ENCODE measurements around the gene CCDC70. TPM values are rescaled to one million over a fixed set of nuclear protein-coding genes. Genes with fewer than 3 reads are reported as not detected.

The CCDC70 gene
- total RNA-seq, 2 donors from 2014 or later: not detected

DNA sequence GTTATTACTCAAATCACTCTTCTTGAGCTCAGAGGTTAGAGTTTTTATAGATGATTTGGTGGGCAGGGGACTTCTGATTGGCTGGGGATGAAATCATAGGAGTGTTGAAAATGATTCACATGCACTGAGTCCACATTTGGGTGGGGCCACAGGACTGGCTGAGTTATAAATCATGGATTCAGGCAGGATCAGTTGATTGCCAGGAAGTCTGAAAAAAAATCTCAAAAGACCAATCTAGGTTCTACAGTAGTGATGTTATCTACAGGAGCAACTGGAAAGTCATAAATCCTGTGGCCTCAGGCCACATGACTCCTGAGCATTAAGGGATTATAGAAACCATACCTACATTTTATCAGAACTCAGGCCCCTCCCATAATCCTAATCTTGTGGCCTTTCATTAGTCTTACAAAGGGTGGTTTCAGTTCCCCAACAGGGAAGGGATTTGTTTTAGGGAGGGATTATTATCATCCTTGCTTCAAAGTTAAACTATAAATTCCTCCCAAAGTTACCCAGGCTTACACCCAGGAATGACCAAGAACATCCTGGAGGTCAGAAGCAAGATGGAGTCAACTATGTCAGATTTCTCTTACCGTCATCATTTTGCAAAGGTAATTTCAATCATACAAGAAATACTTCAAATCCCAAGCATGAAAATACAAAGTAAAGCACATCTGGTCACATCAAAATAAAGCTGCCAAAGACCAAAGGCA, 5.6 kb upstream of the CCDC70 start:
- Mint-ChIP-seq H3K4me1 (peaks cover 3% of the 10 kb centered on the region), H3K4me3 (no peak overlapping the region), H3K27me3 (peaks cover 27% of the 10 kb centered on the region), H3K36me3 (ENCODE audit: low read depth) (peaks cover 3% of the 10 kb centered on the region), H3K27ac (no peak overlapping the region)
- DNase-seq (no peak), ATAC-seq (no peak)
- H3K9me3 ChIP-seq (ENCODE audit: control insufficient read depth, low read length, poor library complexity, severe bottlenecking): no peaks in the 10 kb centered on the region

DNA sequence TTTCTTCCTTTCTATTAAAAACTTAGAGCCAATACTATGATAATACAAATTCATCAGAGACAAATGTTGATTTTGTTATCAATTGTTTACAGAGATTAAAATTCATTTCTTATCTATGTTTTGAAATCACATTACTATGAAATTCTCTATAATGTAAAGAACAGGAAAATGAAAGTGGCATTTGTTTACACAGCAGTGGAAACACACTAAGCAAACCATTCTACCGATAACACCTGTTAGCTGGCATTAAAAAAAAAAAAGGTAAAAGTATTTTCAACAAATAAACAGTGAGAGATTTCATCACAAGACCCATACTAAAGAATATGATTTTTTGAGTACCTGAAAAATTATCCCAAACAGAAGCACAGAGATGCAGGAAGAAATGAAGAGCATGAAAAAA, 4.8 kb upstream of the CCDC70 start:
- Mint-ChIP-seq H3K4me1 (peaks cover 8% of the 10 kb centered on the region), H3K27ac (no peak overlapping the region)
- ATAC-seq: no peak

DNA sequence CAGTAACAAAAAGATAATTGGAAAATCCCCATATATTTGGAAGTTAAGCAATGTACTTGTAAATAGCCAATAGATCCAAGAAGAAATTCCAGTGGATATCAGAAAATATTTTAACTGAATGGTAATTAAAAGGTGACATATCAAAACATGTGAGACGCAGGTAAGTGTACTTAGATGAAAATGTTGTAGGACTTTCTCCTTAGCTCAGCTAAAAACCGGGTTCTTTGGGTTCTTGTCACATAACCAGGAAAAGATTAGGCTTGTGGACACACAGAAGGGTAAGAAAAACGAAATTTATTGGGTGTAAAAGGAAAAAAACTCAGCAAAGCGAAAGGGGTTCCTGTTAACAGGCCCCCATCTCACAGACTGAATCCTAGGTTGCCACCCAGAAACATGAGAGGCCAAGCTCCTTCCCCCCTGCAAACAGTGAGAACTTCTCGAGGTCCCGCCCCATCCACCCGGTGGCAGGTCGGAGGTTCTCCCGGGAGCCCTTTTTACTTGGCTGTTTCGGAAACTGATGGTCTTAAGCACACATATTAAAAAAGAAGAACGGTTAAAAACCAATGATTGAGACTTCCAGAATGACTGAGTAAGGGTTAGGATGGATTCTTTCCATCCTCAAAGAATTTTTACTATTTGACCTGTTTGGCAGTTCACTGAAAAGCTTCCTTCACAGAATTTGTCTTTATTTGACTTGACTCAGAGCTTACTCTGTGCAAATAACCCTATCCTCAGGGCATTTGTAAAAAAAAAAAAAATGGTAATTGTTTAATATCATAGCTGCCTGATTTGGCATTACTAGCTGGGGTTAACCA, 3.1 kb upstream of the CCDC70 start:
- peaks cover 44% of the 10 kb centered on the region for H3K27me3 Mint-ChIP-seq
- H3K27ac Mint-ChIP-seq: no peak overlapping the region
- ATAC-seq (no peak), DNase-seq (no peak)
- H3K4me1 Mint-ChIP-seq: peaks cover 16% of the 10 kb centered on the region
- H3K36me3 Mint-ChIP-seq (ENCODE audit: low read depth): peaks cover 8% of the 10 kb centered on the region
- no peaks in the 10 kb centered on the region for H3K9me3 ChIP-seq (ENCODE audit: control insufficient read depth, low read length, poor library complexity, severe bottlenecking)
- H3K4me3 Mint-ChIP-seq: no peak overlapping the region

More for the DNA sequence above, 4.8 kb upstream of the CCDC70 start:
- Mint-ChIP-seq H3K27me3 (peaks cover 32% of the 10 kb centered on the region), H3K4me3 (no peak overlapping the region), H3K36me3 (ENCODE audit: low read depth) (peaks cover 3% of the 10 kb centered on the region)
- H3K9me3 ChIP-seq (ENCODE audit: control insufficient read depth, low read length, poor library complexity, severe bottlenecking): no peaks in the 10 kb centered on the region
- no peak for DNase-seq

- no peak overlapping the region for H3K4me3 Mint-ChIP-seq
- DNase-seq: no peak
- no peak for ATAC-seq
- H3K27me3 Mint-ChIP-seq: peaks cover 49% of the 10 kb centered on the region
- H3K9me3 ChIP-seq (ENCODE audit: control insufficient read depth, low read length, poor library complexity, severe bottlenecking): no peaks in the 10 kb centered on the region
- peaks cover 7% of the 10 kb centered on the region for H3K36me3 Mint-ChIP-seq (ENCODE audit: low read depth)
- peaks cover 16% of the 10 kb centered on the region for H3K4me1 Mint-ChIP-seq
- H3K27ac Mint-ChIP-seq: peak overlapping the region; percentile 74
These were observed 1.2 kb downstream of the CCDC70 start for GRCh38 chr13:51862957-51863356.

GRCh38 chr13:51865838-51866237, 4.1 kb downstream of the CCDC70 start:
- ATAC-seq: no peak
- Mint-ChIP-seq H3K27ac (no peak overlapping the region), H3K4me1 (peaks cover 16% of the 10 kb centered on the region), H3K36me3 (ENCODE audit: low read depth) (peaks cover 7% of the 10 kb centered on the region), H3K4me3 (no peak overlapping the region), H3K27me3 (peaks cover 63% of the 10 kb centered on the region)
- H3K9me3 ChIP-seq (ENCODE audit: control insufficient read depth, low read length, poor library complexity, severe bottlenecking): no peaks in the 10 kb centered on the region
- no peak for DNase-seq

DNA sequence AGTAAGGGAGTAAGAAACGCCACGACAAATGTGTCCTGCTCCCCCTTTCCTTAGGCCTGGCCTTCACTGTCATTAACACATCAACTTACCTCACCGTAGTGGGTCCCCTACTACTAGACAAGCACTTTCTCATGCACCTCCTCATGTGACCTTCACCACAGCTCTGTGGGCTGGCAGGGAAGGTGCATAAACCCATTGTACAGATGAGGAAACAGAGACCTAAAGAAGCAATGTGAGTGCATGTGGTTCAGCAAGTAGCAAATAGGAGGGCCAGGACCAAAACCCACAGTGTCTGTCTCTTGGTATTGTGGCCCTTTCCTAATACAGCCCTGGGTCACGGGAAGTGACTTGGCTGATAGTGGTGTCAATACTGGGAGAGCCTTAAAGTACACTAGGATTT, 5.3 kb downstream of the CCDC70 start:
- peaks cover 10% of the 10 kb centered on the region for H3K4me1 Mint-ChIP-seq
- no peak for ATAC-seq
- no peak for DNase-seq
- no peak overlapping the region for H3K4me3 Mint-ChIP-seq
- no peaks in the 10 kb centered on the region for H3K9me3 ChIP-seq (ENCODE audit: control insufficient read depth, low read length, poor library complexity, severe bottlenecking)
- H3K27me3 Mint-ChIP-seq: peaks cover 57% of the 10 kb centered on the region
- peaks cover 7% of the 10 kb centered on the region for H3K36me3 Mint-ChIP-seq (ENCODE audit: low read depth)
- H3K27ac Mint-ChIP-seq: no peak overlapping the region

- no peak for DNase-seq
- H3K27ac Mint-ChIP-seq: no peak overlapping the region
- H3K9me3 ChIP-seq (ENCODE audit: control insufficient read depth, low read length, poor library complexity, severe bottlenecking): no peaks in the 10 kb centered on the region
- H3K36me3 Mint-ChIP-seq (ENCODE audit: low read depth): no peaks in the 10 kb centered on the region
- no peak for ATAC-seq
- peaks cover 4% of the 10 kb centered on the region for H3K4me1 Mint-ChIP-seq
- peaks cover 34% of the 10 kb centered on the region for H3K27me3 Mint-ChIP-seq
- no peak overlapping the region for H3K4me3 Mint-ChIP-seq
These were observed 8.1 kb downstream of the CCDC70 start for GRCh38 chr13:51869916-51870315.

- H3K4me3 Mint-ChIP-seq: no peak overlapping the region
- no peaks in the 10 kb centered on the region for H3K9me3 ChIP-seq (ENCODE audit: control insufficient read depth, low read length, poor library complexity, severe bottlenecking)
- peaks cover 4% of the 10 kb centered on the region for H3K4me1 Mint-ChIP-seq
- ATAC-seq (no peak), DNase-seq (no peak)
- H3K27ac Mint-ChIP-seq: no peak overlapping the region
- H3K36me3 Mint-ChIP-seq (ENCODE audit: low read depth): no peaks in the 10 kb centered on the region
- H3K27me3 Mint-ChIP-seq: peaks cover 27% of the 10 kb centered on the region
These were observed 8.8 kb downstream of the CCDC70 start for GRCh38 chr13:51870616-51871015.

GRCh38 chr13:51873117-51873798, 11.5 kb downstream of the CCDC70 start:
- no peak overlapping the region for H3K4me3 Mint-ChIP-seq
- H3K36me3 Mint-ChIP-seq (ENCODE audit: low read depth): no peaks in the 10 kb centered on the region
- H3K4me1 Mint-ChIP-seq: peaks cover 4% of the 10 kb centered on the region
- H3K9me3 ChIP-seq (ENCODE audit: control insufficient read depth, low read length, poor library complexity, severe bottlenecking): no peaks in the 10 kb centered on the region
- ATAC-seq (no peak), DNase-seq (no peak)
- peaks cover 26% of the 10 kb centered on the region for H3K27me3 Mint-ChIP-seq
- H3K27ac Mint-ChIP-seq: no peak overlapping the region

DNA sequence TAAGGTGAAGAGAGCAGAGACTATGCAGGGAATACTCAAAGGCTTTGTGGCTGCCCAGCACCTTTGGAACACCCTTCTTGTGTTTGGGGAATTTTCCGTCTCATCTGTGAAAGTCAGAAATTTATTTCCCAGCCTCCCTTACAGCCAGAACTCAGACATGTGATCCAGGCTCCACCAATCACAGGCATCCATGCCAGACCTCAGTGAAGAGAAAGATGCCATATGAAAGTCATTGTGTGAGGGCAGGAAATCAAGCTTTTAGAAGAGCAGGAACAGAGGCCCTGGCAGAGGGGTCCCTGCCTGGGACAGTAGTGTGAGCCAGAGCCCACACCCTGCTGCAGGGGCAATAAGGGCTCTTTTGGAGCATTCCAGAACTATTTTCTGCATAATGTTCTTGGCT, 12.1 kb downstream of the CCDC70 start:
- Mint-ChIP-seq H3K4me3 (no peak overlapping the region), H3K4me1 (peaks cover 4% of the 10 kb centered on the region), H3K27ac (no peak overlapping the region), H3K27me3 (peaks cover 20% of the 10 kb centered on the region), H3K36me3 (ENCODE audit: low read depth) (no peaks in the 10 kb centered on the region)
- ATAC-seq (no peak), DNase-seq (no peak)
- no peaks in the 10 kb centered on the region for H3K9me3 ChIP-seq (ENCODE audit: control insufficient read depth, low read length, poor library complexity, severe bottlenecking)

GRCh38 chr13:51874651-51875050, 12.9 kb downstream of the CCDC70 start:
- H3K4me1 Mint-ChIP-seq: peaks cover 4% of the 10 kb centered on the region

GRCh38 chr13:51879133-51879532, 17.4 kb downstream of the CCDC70 start:
- no peak overlapping the region for H3K27ac Mint-ChIP-seq
- no peak overlapping the region for H3K4me3 Mint-ChIP-seq
- no peaks in the 10 kb centered on the region for H3K4me1 Mint-ChIP-seq
- no peaks in the 10 kb centered on the region for H3K36me3 Mint-ChIP-seq (ENCODE audit: low read depth)
- H3K27me3 Mint-ChIP-seq: peaks cover 15% of the 10 kb centered on the region
- DNase-seq (no peak), ATAC-seq (no peak)
- no peaks in the 10 kb centered on the region for H3K9me3 ChIP-seq (ENCODE audit: control insufficient read depth, low read length, poor library complexity, severe bottlenecking)

More at GRCh38 chr13:51874651-51875050, 12.9 kb downstream of the CCDC70 start:
- Mint-ChIP-seq H3K4me3 (no peak overlapping the region), H3K27ac (no peak overlapping the region), H3K27me3 (peaks cover 15% of the 10 kb centered on the region), H3K36me3 (ENCODE audit: low read depth) (no peaks in the 10 kb centered on the region)
- no peak for DNase-seq
- no peaks in the 10 kb centered on the region for H3K9me3 ChIP-seq (ENCODE audit: control insufficient read depth, low read length, poor library complexity, severe bottlenecking)
- ATAC-seq: no peak

GRCh38 chr13:51881296-51881695, 19.5 kb downstream of the CCDC70 start:
- Mint-ChIP-seq H3K4me3 (no peak overlapping the region), H3K27me3 (peaks cover 8% of the 10 kb centered on the region), H3K36me3 (ENCODE audit: low read depth) (no peaks in the 10 kb centered on the region), H3K4me1 (no peaks in the 10 kb centered on the region), H3K27ac (no peak overlapping the region)
- no peak for ATAC-seq
- no peaks in the 10 kb centered on the region for H3K9me3 ChIP-seq (ENCODE audit: control insufficient read depth, low read length, poor library complexity, severe bottlenecking)
- DNase-seq: no peak
